Measurements from ENCODE around the gene SEMA7A.
"Not testable (repeated sequence)": the region's sequence is repeated elsewhere in the genome, so short reads cannot be mapped to it uniquely, and the experiment has no call there.

The SEMA7A gene

DNA sequence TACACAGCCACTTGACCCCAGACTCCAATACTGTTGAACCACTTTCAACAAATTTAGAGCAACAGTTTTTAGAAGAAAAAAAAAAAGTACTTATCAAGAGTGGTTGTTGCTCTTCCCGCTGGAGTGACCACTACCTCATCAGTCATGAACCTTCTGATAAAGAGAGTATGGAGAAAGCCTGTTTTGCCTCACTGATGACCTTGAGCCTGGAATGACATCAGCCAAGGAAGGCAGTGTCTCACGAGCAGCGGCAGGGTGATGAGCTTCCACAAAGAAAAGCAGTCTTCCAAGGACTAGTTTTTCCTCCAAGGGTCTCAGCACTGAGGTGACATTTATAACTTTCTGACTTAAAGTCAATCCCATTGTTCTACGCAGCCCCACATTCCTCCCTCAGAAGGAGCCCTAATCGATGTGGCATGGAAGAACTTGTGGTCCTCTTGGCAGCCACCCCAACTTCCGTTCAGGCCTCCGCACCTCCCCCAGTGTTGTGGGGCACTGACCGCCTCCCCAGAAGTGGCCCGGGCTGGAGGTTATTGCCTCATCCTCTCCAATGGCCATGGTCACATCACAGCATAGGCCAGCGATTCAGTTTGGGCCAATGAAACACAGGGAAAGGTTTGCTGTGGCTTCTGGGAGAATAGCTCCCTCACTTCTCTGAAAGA is 64.5 kb downstream of the SEMA7A start:
- no peak for DNase-seq

DNA sequence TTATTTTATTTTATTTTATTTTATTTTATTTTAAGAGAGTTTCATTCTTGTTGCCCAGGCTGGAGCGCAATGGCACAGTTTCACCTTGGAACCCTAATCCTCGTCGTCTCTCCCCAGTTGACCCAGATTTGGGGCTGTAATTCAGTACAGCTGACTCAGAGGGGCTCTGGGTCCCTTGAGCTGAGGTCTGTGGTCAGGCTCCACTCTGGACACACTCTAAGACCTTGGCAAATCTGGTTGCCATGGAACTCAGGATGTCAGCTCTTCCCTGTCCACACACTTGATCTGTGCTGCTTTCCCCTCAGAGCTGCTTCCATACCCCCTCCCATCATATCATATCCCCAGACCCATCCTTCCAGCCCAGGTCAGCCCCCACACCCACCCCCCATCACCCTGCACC is 65.6 kb downstream of the SEMA7A start:
- DNase-seq = no peak

DNA sequence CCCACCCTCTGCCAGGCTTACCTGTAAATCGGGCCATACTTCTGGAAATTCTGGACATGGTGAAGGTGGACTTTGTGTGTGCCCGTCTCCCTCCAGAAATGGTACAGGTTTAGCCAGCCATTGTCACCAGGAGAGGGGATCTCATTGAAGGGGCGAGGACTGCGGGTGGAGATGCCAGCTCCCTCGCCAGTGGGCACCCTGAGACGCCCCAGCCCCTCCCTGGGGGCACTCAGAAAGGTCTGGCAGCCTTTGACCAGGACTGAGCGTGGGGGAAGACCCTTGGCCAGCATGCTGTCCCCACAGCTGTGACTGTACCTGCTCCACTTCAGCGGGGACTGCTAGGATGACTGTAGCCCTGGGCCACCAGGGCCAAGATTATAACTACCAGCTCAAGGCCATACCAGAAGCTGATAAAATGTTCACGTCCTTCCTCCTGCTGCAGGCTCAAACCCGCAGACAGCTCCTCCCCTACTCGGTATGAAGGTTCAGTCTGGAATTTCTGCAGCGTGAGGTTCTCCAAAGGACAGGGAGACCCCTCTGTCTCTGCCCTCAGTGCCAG is 66.4 kb downstream of the SEMA7A start, which contains the start of gene CYP11A1:
TSS of gene CYP11A1 (minus strand) at position 351 of the 559 bp plus-strand sequence. CDS start at position 290, 61 bp downstream.
- no peak for DNase-seq

DNA sequence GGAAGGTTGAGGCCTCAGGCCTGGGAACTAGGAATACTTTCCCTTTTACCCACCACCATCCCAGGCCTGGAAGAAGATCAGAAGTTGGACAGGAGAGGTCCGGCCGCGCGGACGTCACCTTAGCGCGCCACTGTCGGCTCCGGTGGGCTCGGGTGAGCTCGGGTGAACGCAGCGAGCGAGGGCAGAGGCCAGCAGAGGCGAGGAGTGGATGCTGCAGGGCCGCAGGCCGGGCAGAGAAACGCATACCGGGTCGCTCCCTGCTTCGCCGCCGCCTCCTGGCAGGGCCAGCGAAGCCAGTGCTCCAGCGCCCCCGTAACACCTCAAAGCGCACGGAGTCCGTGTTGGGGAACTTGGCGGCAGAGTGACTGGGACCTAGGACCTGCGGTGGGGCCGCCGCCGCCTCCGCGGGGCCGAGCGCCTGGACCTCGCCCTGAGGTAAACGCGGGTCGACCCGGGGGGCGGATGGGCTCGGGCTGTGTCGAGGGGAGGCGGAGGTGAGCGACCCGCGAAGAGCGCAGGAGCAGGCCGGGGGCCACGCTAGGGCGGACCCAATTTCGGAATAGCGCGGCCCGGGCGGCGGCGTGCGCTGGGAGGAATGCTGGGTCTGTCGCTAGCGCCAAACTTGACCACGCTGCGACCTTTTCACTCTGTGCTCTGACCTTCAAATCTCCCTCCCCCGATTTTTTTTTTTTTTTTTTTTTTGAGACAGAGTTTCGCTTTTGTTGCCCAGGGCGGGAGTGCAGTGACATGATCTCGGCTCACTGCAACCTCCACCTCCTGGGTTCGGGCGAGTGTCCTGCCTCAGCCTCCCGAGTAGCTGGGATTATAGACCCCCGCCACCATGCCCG is 67.9 kb downstream of the SEMA7A start:
- DNase-seq = no peak

DNA sequence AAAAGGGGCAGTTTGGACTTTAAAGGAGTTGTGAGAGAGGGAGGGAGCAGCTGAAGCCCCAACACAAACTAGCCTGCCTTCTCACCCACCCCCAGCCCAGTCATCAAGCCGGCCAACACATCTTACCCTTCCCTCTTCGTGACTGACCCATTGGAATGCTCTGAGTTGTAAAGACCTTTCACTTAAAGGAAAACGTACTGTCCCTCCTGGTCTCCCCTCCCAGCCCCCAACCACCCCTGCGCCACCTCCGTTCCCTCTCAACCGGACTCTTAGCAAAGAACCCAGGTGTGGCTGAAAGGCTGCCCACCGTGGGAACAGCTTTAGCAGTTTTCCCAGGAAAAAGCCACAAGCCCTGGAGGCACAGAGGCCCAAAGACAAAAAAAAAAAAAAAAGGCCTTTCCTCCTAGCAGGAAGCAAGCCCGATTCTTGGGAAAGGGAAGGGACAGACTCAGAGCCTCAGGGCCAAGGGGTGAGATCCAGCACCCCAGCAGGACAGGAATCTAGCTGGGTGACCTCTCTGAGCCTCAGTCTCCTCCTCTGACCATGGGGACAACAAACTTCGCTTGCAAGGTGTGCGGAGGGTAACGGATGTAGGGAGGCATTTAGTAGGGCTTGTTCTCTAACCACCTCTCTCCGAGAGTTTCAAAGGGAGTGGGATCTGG is 68.7 kb downstream of the SEMA7A start:
- no peak for DNase-seq

DNA sequence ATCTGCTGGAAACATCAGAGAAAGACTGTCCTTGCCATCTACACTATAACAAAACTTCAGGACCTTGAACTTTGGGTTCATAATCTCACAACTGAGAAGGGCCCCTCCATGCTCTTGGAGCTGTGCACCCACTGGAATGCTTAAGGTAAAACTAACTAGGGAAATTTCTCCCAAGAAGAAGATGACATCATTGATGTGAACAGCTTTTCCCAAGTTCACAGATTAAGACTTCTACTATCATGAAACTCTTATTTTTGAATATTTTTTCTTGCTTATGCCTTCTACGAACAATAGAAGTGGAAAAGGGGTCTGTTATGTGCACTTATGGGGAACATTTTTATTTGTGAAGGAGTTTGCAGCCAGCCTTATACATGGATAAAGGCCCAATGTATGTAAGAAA is 71.3 kb downstream of the SEMA7A start:
- no peak for DNase-seq

DNA sequence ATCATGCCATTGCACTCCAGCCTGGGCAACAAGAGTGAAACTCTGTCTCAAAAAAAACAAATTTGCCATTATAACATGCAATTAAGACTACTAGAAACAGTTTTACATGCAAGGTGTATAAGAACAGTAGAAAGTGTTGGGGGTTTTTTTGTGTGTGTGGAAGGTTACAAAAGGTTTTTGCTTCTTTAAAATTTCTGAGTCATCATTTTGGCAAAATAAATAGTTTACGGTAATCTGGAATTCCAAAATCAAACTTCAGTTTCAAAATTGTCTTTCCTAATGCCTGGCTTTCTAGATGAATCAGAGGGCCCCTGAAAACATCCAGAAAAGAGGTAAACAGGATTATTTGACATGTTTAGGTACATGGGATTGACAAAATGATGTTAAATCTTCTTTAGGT is 72.9 kb downstream of the SEMA7A start:
- not testable (repeated sequence) for DNase-seq

DNA sequence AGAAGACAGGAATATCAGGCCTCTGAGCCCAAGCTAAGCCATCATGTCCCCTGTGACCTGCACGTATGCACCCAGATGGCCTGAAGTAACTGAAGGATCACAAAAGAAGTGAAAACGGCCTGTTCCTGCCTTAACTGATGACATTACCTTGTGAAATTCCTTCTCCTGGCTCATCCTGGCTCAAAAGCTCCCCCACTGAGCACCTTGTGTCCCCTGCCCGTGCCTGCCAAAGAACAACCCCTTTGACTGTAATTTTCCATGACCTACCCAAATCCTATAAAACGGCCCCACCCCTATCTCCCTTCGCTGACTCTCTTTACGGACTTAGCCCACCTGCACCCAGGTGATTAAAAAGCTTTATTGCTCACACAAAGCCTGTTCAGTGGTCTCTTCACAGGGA is 74.4 kb downstream of the SEMA7A start:
- DNase-seq = not testable (repeated sequence)
